Sciatic nerve (tissue), 2 donors: ENCODE measurements around the gene STX5. TPM values are rescaled to one million over a fixed set of nuclear protein-coding genes. Genes with fewer than 3 reads are reported as not detected.
"Not testable (repeated sequence)": the region's sequence is repeated elsewhere in the genome, so short reads cannot be mapped to it uniquely, and the experiment has no call there.

Experiments used
- ATAC-seq: fragments of 200-7000 bp; cut with Tn5 transposase; one replicate; pipeline ENCODE4 v1.9.1; 2020; ENCODE audit warnings: mild to moderate bottlenecking, moderate library complexity
- DNase-seq: peaks from one replicate; pipeline ENCODE4 v3.0.0-alpha.2; 2020; ENCODE audit warnings: low spot score
- intact Hi-C: fragments of 100-400 bp; cut with DNase I; formaldehyde crosslinking; loops from one replicate; pipeline ENCODE4 v1.14.2; 2022
- total RNA-seq: library from RNA; stranded (reverse); fragmentation: NEBNext Ultra II Directional; extraction: Animal tissue kit (Norgen Biotek cat#: 25700); gene quantifications from one replicate; pipeline ENCODE4 v1.2.1, GENCODE V29; 2021
- donor health status: DM: no; HTN: no; CAD: no.
- donor health status: DM: no; HTN: no; CAD: no.

Gene STX5
- total RNA-seq, 1 donor from 2014 or later: 51.6 TPM

GRCh38 chr11:62794201-62794775, 37.6 kb downstream of the STX5 start:
- intact Hi-C loops: no loop called here
- no peak for ATAC-seq
- no peak for DNase-seq

DNA sequence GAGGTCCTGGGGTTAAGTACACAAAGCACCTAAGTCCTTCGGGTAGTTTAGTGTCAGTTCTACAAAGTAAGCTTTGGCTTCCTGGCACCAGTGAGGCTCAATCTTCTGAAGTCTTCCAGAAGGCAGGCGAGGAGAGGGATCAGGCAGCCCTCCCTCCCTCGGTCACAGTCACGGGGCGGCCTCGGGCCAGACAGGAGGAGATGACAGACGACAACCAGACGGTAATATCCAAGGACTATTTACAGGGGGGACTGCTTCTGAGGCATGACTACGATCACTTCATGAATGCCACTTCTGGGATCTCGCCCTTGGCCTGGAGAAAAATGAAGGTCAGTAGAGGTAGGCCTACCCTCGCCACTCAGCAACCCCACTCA, 39.7 kb downstream of the STX5 start:
- ATAC-seq: peak; percentile 8
- no peak for DNase-seq
- intact Hi-C loops: no loop called here

DNA sequence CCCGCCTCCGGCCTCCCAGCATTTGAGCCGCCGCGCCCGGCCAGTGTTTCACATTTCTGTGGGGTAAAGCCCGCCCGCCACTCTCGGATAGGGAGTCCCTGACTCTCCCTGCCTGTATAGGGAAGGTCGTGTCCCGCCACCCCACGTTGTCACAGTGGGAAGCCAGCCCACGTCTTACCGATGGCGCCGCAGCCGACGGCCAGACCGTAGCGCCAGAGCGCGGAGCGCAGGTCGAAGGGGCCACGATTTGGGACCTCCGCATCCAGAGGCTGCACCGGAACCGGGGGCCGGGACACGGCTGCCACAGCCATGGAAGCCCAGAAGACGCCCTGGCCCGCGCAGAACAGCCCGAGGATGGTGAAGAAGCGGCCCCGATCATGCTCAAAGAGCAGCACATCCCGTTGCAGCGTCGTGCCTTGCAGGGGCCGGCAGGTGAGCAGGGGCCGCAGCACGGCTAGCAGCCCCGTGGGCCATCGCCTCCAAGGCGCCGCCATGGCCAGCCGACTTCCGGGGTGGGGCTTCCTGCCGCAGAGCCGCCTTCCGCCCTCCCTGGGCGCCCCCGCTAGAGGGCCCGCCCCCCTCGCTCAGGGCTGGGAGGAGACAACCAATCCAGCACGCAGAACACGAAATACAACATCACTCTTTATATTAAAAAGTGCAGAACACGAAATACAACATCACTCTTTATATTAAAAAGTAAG, 40.2 kb downstream of the STX5 start, which contains the start of gene TMEM223:
TSS of gene TMEM223 (minus strand) at position 506 of the 701 bp plus-strand sequence. CDS start at position 494, 12 bp downstream.
- DNase-seq (peak; percentile 93), ATAC-seq (peak; percentile 93)
- intact Hi-C loops: no loop called here

- intact Hi-C loops: loop anchor here (5.0 kb wide), 1 partner anchor 73 kb away; no protein-coding TSS in a partner anchor
- DNase-seq: no peak
- no peak for ATAC-seq
Measured at GRCh38 chr11:62789576-62789975, 42.3 kb downstream of the STX5 start.

DNA sequence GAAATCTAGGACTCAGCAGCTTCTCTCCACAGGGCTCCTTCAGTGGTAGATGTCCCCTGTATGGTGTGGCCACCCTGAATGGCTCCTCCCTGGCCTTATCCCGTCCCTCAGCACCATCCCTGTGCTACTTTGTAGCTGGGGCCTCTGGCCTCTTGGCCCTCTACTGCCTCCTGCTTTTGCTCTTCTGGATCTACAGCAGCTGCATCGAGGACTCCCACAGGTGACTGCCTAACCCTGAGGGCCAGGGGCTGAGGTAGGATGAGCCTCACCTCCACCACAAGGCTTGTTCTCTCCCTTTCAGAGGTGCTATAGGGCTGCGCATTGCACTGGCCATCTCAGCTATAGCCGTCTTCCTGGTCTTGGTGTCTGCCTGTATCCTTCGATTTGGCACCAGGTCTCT, 42.9 kb downstream of the STX5 start:
- DNase-seq (no peak), ATAC-seq (no peak)
- intact Hi-C loops: loop anchor here (5.0 kb wide), 1 partner anchor 73 kb away; no protein-coding TSS in a partner anchor

DNA sequence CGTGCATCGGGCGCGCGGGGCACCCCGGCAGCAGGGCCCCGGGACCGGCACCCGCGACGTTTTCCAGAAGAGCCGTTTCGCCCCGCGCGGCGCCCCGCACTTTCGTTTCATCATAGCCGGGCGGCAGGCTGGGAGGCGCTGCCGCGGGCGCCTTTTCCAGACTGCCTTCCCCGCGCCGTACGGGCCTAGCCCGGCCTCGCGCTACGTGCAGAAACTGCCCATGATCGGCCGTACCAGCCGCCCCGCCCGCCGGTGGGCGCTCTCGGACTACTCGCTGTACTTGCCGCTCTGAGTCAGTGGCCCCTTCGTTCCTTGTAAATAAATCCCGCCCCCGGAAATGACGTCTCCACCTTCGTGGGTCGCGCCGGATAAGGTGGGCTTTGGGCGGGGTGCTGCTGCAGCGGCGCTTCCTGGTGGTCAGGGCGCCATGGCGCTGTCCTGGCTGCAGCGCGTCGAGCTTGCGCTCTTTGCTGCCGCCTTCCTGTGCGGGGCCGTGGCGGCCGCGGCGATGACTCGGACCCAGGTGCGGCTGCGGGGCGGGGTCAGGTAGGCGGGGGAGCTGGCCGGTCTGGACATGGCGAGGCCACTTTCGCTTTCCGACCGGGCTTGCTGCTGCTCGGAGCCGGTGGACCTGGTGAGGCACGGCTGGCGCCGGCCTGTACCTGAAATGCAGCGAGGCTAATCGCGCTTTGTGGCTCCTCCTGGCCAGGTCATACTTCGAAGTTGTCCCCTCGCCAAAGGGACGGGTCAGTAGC, 44.7 kb downstream of the STX5 start, which contains the start of gene TMEM179B:
TSS of gene TMEM179B (plus strand) at position 398 of the 755 bp plus-strand sequence. CDS start at position 428, 30 bp downstream.
- ATAC-seq (peak; percentile 92), DNase-seq (peak; percentile 99)
- intact Hi-C loops: loop anchor here (5.0 kb wide), 1 partner anchor 75 kb away; no protein-coding TSS in a partner anchor

DNA sequence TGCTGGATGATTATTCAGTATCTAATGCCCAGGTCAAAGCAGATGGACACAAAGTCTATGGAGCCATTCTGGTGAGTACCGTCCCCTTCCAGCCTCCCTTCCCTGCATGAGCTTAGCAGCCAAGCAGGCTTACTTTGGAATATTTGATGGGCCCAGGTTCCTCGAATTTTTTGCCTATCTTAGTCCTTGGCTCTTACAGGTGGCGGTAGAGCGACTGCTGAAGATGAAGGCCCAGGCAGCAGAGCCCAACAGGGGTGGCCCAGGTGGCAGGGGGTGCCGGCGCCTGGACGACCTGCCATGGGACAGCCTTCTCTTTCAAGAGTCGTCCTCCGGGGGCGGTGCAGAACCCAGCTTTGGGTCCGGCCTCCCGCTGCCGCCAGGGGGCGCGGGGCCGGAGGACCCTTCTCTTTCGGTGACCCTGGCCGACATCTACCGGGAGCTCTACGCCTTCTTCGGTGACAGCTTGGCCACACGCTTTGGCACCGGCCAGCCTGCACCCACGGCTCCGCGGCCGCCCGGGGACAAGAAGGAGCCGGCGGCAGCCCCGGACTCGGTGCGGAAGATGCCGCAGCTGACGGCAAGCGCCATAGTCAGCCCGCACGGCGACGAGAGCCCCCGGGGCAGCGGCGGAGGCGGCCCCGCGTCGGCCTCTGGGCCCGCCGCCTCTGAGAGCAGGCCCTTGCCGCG, 45.4 kb downstream of the STX5 start:
- ATAC-seq (peak; percentile 85), DNase-seq (peak; percentile 91)
- intact Hi-C loops: loop anchor here (5.0 kb wide), 1 partner anchor 76 kb away; no protein-coding TSS in a partner anchor

GRCh38 chr11:62782753-62783152, 49.1 kb downstream of the STX5 start:
- DNase-seq: no peak
- intact Hi-C loops: no loop called here
- no peak for ATAC-seq

DNA sequence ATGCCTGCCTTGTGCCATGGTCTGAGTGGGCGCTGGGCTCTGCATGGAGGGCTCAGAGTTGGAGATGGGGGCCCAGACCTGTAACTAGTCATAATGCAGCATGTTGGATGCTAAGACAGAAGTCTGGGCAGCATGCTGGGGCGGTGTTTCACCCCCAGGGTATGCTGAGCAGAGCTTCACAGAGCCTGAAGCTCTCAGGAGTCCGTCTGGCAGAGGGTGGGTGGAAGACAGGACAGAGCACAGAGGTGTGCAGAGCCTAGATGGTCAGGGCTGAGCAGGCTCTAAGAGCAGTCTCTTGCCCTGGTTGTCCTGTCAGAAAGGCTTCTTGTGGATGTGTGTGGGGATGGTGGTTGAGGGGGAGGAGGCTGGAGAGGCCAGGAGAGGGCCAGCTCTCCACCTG, 53.4 kb downstream of the STX5 start:
- DNase-seq (no peak), ATAC-seq (no peak)
- intact Hi-C loops: no loop called here

- DNase-seq (no peak), ATAC-seq (no peak)
- intact Hi-C loops: no loop called here
Measured at GRCh38 chr11:62777389-62777788, 54.5 kb downstream of the STX5 start.

DNA sequence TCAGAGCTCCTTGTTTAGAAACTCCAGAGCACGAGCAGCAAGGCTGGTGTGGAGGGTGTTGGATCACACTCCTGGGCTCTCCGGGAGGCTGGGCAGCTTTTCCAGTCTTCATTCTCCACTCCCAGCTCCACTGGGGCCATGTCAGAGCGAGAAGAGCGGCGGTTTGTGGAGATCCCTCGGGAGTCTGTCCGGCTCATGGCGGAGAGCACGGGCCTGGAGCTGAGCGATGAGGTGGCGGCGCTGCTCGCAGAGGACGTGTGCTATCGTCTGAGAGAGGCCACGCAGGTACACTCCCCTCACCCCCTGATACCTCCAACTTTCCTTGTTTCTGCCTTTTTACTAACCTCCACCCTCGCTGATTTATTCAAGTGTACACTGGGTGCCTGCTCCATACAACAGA, 56.2 kb downstream of the STX5 start:
- no peak for DNase-seq
- intact Hi-C loops: no loop called here
- no peak for ATAC-seq

DNA sequence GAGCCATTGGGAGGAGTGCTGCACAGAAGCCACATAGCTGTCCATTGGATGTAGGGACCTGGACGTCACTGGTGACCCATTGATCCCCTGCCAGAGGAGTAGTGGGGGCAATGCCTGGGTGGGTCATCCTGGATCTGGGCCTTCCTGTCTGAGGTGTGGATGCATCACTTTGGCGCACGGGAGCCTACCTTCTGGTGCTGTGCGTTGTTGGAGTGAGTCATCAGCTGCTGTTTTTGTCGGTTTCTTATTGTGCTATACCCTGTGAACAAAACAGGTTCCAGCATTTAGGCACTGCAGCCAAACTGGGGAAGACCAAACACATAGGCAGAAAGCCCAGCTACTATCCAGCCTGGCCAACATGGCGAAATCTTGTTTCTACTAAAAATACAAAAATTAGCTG, 57.4 kb downstream of the STX5 start:
- DNase-seq (no peak), ATAC-seq (no peak)
- intact Hi-C loops: no loop called here

DNA sequence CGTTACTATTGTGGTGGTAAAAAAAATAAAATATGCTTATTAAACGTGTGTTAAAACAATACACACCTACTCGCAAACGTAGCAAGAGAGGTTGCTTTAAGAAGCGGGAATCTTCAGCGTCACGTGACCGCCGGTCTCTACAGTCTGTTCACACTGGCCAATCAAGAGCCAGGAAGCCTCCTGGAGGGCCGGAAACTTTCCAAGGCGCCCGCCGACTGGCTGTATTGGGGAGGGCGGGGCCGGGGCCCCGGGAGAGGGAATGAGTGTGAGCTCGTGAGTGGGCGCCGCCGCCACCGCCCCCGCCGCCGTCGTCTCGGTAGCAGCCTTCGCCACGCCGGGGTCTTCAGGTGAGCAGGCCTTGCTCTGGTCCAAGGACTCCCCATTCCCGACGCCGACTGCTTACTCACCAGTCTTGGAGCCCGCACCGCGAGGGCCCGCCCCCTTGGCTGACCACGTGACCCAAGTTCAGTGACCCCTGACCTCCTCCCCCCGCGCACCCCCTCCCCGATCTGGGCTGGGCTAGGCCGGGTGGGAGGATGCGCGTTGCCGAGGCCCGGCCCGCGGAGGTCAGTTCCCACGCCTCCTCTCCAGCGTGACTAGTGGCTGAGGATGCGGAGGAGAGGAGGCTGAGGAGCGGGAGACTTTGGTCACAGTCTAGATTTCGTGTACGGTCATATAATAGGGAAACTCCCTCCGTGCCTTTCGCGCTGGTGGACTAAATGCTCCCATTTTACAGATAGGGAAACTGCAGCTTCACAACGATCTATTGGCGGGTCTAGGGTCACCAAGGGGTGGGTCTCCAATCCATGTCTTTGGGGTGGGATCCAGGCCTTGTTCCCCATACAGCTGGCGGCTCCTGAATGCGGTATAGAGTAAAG, 60.5 kb downstream of the STX5 start, which contains the start of gene TAF6L:
TSS of gene TAF6L (plus strand) at position 253 of the 878 bp plus-strand sequence. CDS start 4,388 bp downstream, outside the sequence.
- peak; percentile 99 for DNase-seq
- intact Hi-C loops: no loop called here

GRCh38 chr11:62770778-62771143, 61.1 kb downstream of the STX5 start:
- intact Hi-C loops: no loop called here
- peak; percentile 23 for ATAC-seq
- no peak for DNase-seq

More for the DNA sequence above, 60.5 kb downstream of the STX5 start, which contains the start of gene TAF6L:
- ATAC-seq: peak; percentile 98

- ATAC-seq, intact Hi-C loops, DNase-seq: not testable (repeated sequence)
Measured at GRCh38 chr11:62760867-62761227, 71.0 kb downstream of the STX5 start.

GRCh38 chr11:62757846-62758788, 73.7 kb downstream of the STX5 start:
- ATAC-seq (no peak), DNase-seq (no peak)
- intact Hi-C loops: no loop called here
